Loucy (cell line): Measurements from ENCODE around the gene DDX25.

ENCODE experiments used
- CTCF ChIP-seq: fragments of 200-600 bp; sonication (generic); conservative IDR thresholded peaks from 2 replicates; pipeline ENCODE4 v1.5.1; 2014; ENCODE audit warnings: mild to moderate bottlenecking, antibody characterized with exemption, low read length
- EZH2phosphoT487 ChIP-seq: fragments of 200-600 bp; IDR thresholded peaks from 2 replicates; pipeline ENCODE4 v1.6.1; 2018; ENCODE audit warnings: antibody characterized with exemption, mild to moderate bottlenecking, moderate library complexity, borderline replicate concordance

DNA sequence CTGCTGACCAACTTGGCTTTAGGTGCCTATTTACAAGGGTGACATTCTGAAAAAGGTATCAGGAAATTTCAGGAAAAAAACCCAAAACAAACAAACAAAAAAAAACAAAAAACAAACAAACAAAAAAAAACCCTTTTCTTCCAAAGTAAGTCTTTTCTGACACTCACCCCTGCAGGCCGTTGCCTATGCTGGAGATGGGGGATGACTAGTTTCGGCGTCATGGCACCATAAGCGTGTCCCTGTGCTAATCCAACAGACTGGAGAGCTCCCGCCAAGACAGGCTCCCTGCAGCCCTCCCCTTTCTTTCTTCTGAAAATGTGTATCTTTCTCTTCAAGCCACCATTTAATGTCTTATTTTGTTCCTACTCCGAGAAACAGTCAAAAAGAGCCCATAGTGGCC is 55.2 kb downstream of the DDX25 start:
- TF ChIP-seq CTCF (no peak), EZH2phosphoT487 (no peak)
